GM18505 (cell line): ENCODE results near the gene PCNT.
"Not testable (repeated sequence)": the region's sequence is repeated elsewhere in the genome, so short reads cannot be mapped to it uniquely, and the experiment has no call there.

Experiments used
- ATAC-seq: cut with Tn5 transposase; IDR thresholded peaks from one replicate; pipeline ENCODE4 v1.9.1; 2021; ENCODE audit not compliant: unreplicated experiment
- POLR2A ChIP-seq: IDR thresholded peaks from 4 replicates; pipeline ENCODE4 v1.6.1; 2011; ENCODE audit warnings: borderline replicate concordance; ENCODE audit not compliant: insufficient read depth, insufficient read length; ENCODE audit errors: extremely low read depth

PCNT gene

GRCh38 chr21:46392921-46393320 is 69.0 kb downstream of the PCNT start:
- no peak for TF ChIP-seq POLR2A
- no peak for ATAC-seq

- TF ChIP-seq POLR2A: no peak
- ATAC-seq: no peak
These were observed 69.5 kb downstream of the PCNT start for GRCh38 chr21:46393451-46393940.

- ATAC-seq: no peak
- no peak for TF ChIP-seq POLR2A
These were observed 70.1 kb downstream of the PCNT start for GRCh38 chr21:46393941-46394594.

- ATAC-seq: no peak
- no peak for TF ChIP-seq POLR2A
These were observed 70.7 kb downstream of the PCNT start for GRCh38 chr21:46394595-46395104.

- TF ChIP-seq POLR2A: no peak
- no peak for ATAC-seq
These were observed 73.4 kb downstream of the PCNT start for GRCh38 chr21:46397211-46397905.

- ATAC-seq: no peak
- TF ChIP-seq POLR2A: no peak
These were observed 74.0 kb downstream of the PCNT start for GRCh38 chr21:46397993-46398392.

GRCh38 chr21:46399129-46399528 is 75.2 kb downstream of the PCNT start:
- no peak for ATAC-seq
- no peak for TF ChIP-seq POLR2A

- no peak for TF ChIP-seq POLR2A
- no peak for ATAC-seq
These were observed 75.7 kb downstream of the PCNT start for GRCh38 chr21:46399686-46400085.

- no peak for ATAC-seq
These were observed 77.4 kb downstream of the PCNT start for GRCh38 chr21:46401186-46401910.

GRCh38 chr21:46402421-46402820 is 78.5 kb downstream of the PCNT start:
- no peak for ATAC-seq
- no peak for TF ChIP-seq POLR2A

More at GRCh38 chr21:46401186-46401910, 77.4 kb downstream of the PCNT start:
- TF ChIP-seq POLR2A: no peak

- not testable (repeated sequence) for ATAC-seq
These were observed 79.4 kb downstream of the PCNT start for GRCh38 chr21:46403234-46403811.

- no peak for ATAC-seq
- TF ChIP-seq POLR2A: no peak
These were observed 80.3 kb downstream of the PCNT start for GRCh38 chr21:46404306-46404705.

- no peak for ATAC-seq
These were observed 82.0 kb downstream of the PCNT start for GRCh38 chr21:46406001-46406400.

More at GRCh38 chr21:46406001-46406400, 82.0 kb downstream of the PCNT start:
- no peak for TF ChIP-seq POLR2A
